ENCODE results near the gene KNTC1. TPM values are rescaled to one million over a fixed set of nuclear protein-coding genes. Genes with fewer than 3 reads are reported as not detected.
"Not testable (repeated sequence)": the region's sequence is repeated elsewhere in the genome, so short reads cannot be mapped to it uniquely, and the experiment has no call there.

KNTC1 gene
- total and polyA plus RNA-seq, 2 of the 13 experiments (the other 11 are each of a cell fraction or from before 2014, with no cell fraction given): 45.1 to 57.6 TPM

- TF ChIP-seq, protein P1, sequence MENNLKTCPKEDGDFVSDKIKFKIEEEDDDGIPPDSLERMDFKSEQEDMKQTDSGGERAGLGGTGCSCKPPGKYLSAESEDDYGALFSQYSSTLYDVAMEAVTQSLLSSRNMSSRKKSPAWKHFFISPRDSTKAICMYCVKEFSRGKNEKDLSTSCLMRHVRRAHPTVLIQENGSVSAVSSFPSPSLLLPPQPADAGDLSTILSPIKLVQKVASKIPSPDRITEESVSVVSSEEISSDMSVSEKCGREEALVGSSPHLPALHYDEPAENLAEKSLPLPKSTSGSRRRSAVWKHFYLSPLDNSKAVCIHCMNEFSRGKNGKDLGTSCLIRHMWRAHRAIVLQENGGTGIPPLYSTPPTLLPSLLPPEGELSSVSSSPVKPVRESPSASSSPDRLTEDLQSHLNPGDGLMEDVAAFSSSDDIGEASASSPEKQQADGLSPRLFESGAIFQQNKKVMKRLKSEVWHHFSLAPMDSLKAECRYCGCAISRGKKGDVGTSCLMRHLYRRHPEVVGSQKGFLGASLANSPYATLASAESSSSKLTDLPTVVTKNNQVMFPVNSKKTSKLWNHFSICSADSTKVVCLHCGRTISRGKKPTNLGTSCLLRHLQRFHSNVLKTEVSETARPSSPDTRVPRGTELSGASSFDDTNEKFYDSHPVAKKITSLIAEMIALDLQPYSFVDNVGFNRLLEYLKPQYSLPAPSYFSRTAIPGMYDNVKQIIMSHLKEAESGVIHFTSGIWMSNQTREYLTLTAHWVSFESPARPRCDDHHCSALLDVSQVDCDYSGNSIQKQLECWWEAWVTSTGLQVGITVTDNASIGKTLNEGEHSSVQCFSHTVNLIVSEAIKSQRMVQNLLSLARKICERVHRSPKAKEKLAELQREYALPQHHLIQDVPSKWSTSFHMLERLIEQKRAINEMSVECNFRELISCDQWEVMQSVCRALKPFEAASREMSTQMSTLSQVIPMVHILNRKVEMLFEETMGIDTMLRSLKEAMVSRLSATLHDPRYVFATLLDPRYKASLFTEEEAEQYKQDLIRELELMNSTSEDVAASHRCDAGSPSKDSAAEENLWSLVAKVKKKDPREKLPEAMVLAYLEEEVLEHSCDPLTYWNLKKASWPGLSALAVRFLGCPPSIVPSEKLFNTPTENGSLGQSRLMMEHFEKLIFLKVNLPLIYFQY (CRISPR knock-in tag; IDR thresholded peaks at IDR 0.05; ENCODE audit: borderline replicate concordance): no peak
- TF ChIP-seq NR2F2 (IDR thresholded peaks at IDR 0.05; ENCODE audit: borderline replicate concordance, low read depth): no peak
These were observed 36.3 kb downstream of the KNTC1 start (continued) for GRCh38 chr12:122563361-122563760.

DNA sequence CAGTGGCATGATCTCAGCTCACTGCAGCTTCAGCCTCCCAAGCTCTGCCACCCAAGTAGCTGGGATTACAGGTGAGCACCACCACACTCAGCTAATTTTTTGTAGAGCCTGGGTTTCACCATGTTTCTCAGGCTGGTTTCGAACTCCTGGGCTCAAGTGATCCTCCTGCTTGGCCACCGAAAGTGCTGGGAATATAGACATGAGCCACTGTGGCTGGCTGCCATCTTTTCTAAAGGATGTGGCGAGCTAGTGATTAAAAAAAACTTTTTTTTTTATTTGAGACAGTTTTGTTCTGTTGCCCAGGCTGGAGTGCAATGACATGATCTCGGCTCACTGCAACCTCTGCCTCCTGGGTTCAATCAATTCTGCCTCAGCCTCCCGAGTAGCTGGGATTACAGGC, 39.8 kb downstream of the KNTC1 start:
- DNase-seq (ENCODE audit: low spot score); H3K27ac ChIP-seq (ENCODE audit: extremely low read length, insufficient read depth, low read length); intact Hi-C loops (cut with micrococcal nuclease; ENCODE audit: unreplicated experiment); H3K79me2 ChIP-seq (ENCODE audit: insufficient read depth, low read length); H3K4me2 ChIP-seq (ENCODE audit: low read depth, low read length); in situ Hi-C loops (cut with HindIII; ENCODE audit: extremely low pct_ligation_motif_present, low pct_unique_long_range_greater_than_20kb); H3K9me3 ChIP-seq (ENCODE audit: low read length); H3K27me3 ChIP-seq (ENCODE audit: control insufficient read depth in 1 of 2, insufficient read depth in 2 of 2, low read length in 2 of 2); H3K4me3 ChIP-seq (replicated peaks in 1 of 3; ENCODE audit: insufficient read depth in 1 of 3, low read depth in 2 of 3, low read length in 3 of 3); BruUV-seq (replicated peaks); H3K9ac ChIP-seq (ENCODE audit: insufficient read depth, low read depth, low read length); H2AFZ ChIP-seq (ENCODE audit: low read length); POLR2A ChIA-PET; FAIRE-seq; H3K4me1 ChIP-seq (ENCODE audit: insufficient read depth, low read length); CTCF ChIA-PET (ENCODE audit: low intra/inter-chr PET ratio, low total read pairs); ATAC-seq; H4K20me1 ChIP-seq (ENCODE audit: insufficient read depth, low read length): not testable (repeated sequence)
- 97% methylated on average over 5 of the region's 5 CpGs for WGBS (ENCODE audit: low lambda C conversion rate)
- H3K36me3 ChIP-seq (replicated peaks in 1 of 2; ENCODE audit: control insufficient read depth in 1 of 2, insufficient read depth in 2 of 2, low read length in 2 of 2): peaks cover 1 to 41% of the 10 kb centered on the region in 2 experiments

GRCh38 chr12:122569288-122569687, 42.2 kb downstream of the KNTC1 start:
- ChIA-PET CTCF (ENCODE audit: low intra/inter-chr PET ratio, low total read pairs) (no interaction called here), POLR2A (no interaction called here)
- H3K79me2 ChIP-seq (ENCODE audit: insufficient read depth, low read length): no peaks in the 10 kb centered on the region
- H3K4me3 ChIP-seq (replicated peaks in 1 of 3; ENCODE audit: insufficient read depth in 1 of 3, low read depth in 2 of 3, low read length in 3 of 3): no peak overlapping the region
- in situ Hi-C loops (cut with HindIII; ENCODE audit: extremely low pct_ligation_motif_present, low pct_unique_long_range_greater_than_20kb): no loop called here
- intact Hi-C loops (cut with micrococcal nuclease; ENCODE audit: unreplicated experiment): no loop called here
- peaks cover 3 to 50% of the 10 kb centered on the region in 2 experiments for H3K36me3 ChIP-seq (replicated peaks in 1 of 2; ENCODE audit: control insufficient read depth in 1 of 2, insufficient read depth in 2 of 2, low read length in 2 of 2)
- no peaks in the 10 kb centered on the region for H4K20me1 ChIP-seq (ENCODE audit: insufficient read depth, low read length)
- no peaks in the 10 kb centered on the region for H3K27me3 ChIP-seq (ENCODE audit: control insufficient read depth in 1 of 2, insufficient read depth in 2 of 2, low read length in 2 of 2)
- FAIRE-seq (no peak), ATAC-seq (no peak), DNase-seq (ENCODE audit: low spot score) (no peak)
- no peak overlapping the region for H3K9ac ChIP-seq (ENCODE audit: insufficient read depth, low read depth, low read length)
- H3K4me1 ChIP-seq (ENCODE audit: insufficient read depth, low read length): no peaks in the 10 kb centered on the region
- no peak overlapping the region for H2AFZ ChIP-seq (ENCODE audit: low read length)
- H3K27ac ChIP-seq (ENCODE audit: extremely low read length, insufficient read depth, low read length): no peak overlapping the region
- WGBS (ENCODE audit: low lambda C conversion rate): 94% methylated on average over 5 of the region's 5 CpGs
- no TSS peak for BruUV-seq (replicated peaks)
- no peak overlapping the region for H3K4me2 ChIP-seq (ENCODE audit: low read depth, low read length)
- no peaks in the 10 kb centered on the region for H3K9me3 ChIP-seq (ENCODE audit: low read length)
- TF ChIP-seq ZBTB25 (CRISPR knock-in tag; IDR thresholded peaks at IDR 0.05): no peak
- no peak for TF ChIP-seq ZNF431 (CRISPR knock-in tag; IDR thresholded peaks at IDR 0.05; ENCODE audit: borderline replicate concordance, low read depth)
- TF ChIP-seq, protein P2, sequence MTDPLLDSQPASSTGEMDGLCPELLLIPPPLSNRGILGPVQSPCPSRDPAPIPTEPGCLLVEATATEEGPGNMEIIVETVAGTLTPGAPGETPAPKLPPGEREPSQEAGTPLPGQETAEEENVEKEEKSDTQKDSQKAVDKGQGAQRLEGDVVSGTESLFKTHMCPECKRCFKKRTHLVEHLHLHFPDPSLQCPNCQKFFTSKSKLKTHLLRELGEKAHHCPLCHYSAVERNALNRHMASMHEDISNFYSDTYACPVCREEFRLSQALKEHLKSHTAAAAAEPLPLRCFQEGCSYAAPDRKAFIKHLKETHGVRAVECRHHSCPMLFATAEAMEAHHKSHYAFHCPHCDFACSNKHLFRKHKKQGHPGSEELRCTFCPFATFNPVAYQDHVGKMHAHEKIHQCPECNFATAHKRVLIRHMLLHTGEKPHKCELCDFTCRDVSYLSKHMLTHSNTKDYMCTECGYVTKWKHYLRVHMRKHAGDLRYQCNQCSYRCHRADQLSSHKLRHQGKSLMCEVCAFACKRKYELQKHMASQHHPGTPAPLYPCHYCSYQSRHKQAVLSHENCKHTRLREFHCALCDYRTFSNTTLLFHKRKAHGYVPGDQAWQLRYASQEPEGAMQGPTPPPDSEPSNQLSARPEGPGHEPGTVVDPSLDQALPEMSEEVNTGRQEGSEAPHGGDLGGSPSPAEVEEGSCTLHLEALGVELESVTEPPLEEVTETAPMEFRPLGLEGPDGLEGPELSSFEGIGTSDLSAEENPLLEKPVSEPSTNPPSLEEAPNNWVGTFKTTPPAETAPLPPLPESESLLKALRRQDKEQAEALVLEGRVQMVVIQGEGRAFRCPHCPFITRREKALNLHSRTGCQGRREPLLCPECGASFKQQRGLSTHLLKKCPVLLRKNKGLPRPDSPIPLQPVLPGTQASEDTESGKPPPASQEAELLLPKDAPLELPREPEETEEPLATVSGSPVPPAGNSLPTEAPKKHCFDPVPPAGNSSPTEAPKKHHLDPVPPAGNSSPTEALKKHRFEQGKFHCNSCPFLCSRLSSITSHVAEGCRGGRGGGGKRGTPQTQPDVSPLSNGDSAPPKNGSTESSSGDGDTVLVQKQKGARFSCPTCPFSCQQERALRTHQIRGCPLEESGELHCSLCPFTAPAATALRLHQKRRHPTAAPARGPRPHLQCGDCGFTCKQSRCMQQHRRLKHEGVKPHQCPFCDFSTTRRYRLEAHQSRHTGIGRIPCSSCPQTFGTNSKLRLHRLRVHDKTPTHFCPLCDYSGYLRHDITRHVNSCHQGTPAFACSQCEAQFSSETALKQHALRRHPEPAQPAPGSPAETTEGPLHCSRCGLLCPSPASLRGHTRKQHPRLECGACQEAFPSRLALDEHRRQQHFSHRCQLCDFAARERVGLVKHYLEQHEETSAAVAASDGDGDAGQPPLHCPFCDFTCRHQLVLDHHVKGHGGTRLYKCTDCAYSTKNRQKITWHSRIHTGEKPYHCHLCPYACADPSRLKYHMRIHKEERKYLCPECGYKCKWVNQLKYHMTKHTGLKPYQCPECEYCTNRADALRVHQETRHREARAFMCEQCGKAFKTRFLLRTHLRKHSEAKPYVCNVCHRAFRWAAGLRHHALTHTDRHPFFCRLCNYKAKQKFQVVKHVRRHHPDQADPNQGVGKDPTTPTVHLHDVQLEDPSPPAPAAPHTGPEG (CRISPR knock-in tag; IDR thresholded peaks at IDR 0.05): no peak

Data from HepG2 (cell line).